NCI-H2196 treated with DMSO at 0.1 percent for 48 hours (cell line): Measurements from ENCODE around the gene RASSF3.
A peak's percentile ranks its signal among the peaks of the same experiment; 100 is the strongest.
"Not testable (repeated sequence)": the region's sequence is repeated elsewhere in the genome, so short reads cannot be mapped to it uniquely, and the experiment has no call there.

Experiments
- DNase-seq: peaks from one replicate; lab custom pipeline; 2025; ENCODE audit not compliant: unreplicated experiment; lab: John Stamatoyannopoulos, UW

The RASSF3 gene

GRCh38 chr12:64690236-64690635 lies 79.9 kb downstream of the RASSF3 start:
- DNase-seq = not testable (repeated sequence)

GRCh38 chr12:64691227-64691794 lies 81.0 kb downstream of the RASSF3 start:
- peak; percentile 76 for DNase-seq

- DNase-seq = peak; percentile 78
These were observed 81.7 kb downstream of the RASSF3 start for GRCh38 chr12:64691795-64692583.

GRCh38 chr12:64694130-64695040 lies 84.1 kb downstream of the RASSF3 start:
- no peak for DNase-seq

GRCh38 chr12:64695550-64695949 lies 85.3 kb downstream of the RASSF3 start:
- no peak for DNase-seq

- DNase-seq = peak; percentile 18
These were observed 85.9 kb downstream of the RASSF3 start for GRCh38 chr12:64696080-64696741.

GRCh38 chr12:64699504-64700115 lies 89.3 kb downstream of the RASSF3 start:
- DNase-seq = no peak

- DNase-seq = no peak
These were observed 90.2 kb downstream of the RASSF3 start for GRCh38 chr12:64700532-64700931.

GRCh38 chr12:64701283-64701682 lies 91.0 kb downstream of the RASSF3 start:
- DNase-seq = no peak

- no peak for DNase-seq
These were observed 96.0 kb downstream of the RASSF3 start for GRCh38 chr12:64706306-64706705.

- DNase-seq = no peak
These were observed 96.6 kb downstream of the RASSF3 start for GRCh38 chr12:64706857-64707256.

GRCh38 chr12:64707362-64707761 lies 97.1 kb downstream of the RASSF3 start:
- DNase-seq = no peak

GRCh38 chr12:64707926-64708325 lies 97.6 kb downstream of the RASSF3 start:
- no peak for DNase-seq

- no peak for DNase-seq
These were observed 99.1 kb downstream of the RASSF3 start for GRCh38 chr12:64709429-64709828.

GRCh38 chr12:64713376-64713775 lies 103.1 kb downstream of the RASSF3 start:
- no peak for DNase-seq

GRCh38 chr12:64714551-64714968 lies 104.3 kb downstream of the RASSF3 start:
- DNase-seq = no peak

- no peak for DNase-seq
These were observed 106.1 kb downstream of the RASSF3 start for GRCh38 chr12:64716371-64716770.

GRCh38 chr12:64716839-64717455 lies 106.7 kb downstream of the RASSF3 start:
- DNase-seq = no peak

- DNase-seq = no peak
These were observed 108.4 kb downstream of the RASSF3 start for GRCh38 chr12:64718649-64719048.

GRCh38 chr12:64720884-64721283 lies 110.6 kb downstream of the RASSF3 start:
- DNase-seq = no peak
